Lower leg skin (tissue), 4 donors: Measurements from ENCODE around the gene RNASE8. TPM values are rescaled to one million over a fixed set of nuclear protein-coding genes. Genes with fewer than 3 reads are reported as not detected.

Experiments
- DNase-seq, 2 donors: peaks; one replicate each; pipeline ENCODE4 v3.0.0-alpha.2; 2019; ENCODE audit warnings: low spot score in 2 of 2
- H3K4me3 ChIP-seq: fragments of 200-600 bp; sonication (generic); 2 replicates; pipeline ENCODE4 v1.5.1; 2017; ENCODE audit warnings: mild to moderate bottlenecking, low read depth; ENCODE audit not compliant: poor library complexity, severe bottlenecking
- CTCF ChIP-seq, 3 donors: fragments of 450-650 bp; IDR thresholded peaks; one replicate each; pipeline ENCODE4 v1.5.1; 2016; ENCODE audit warnings: antibody characterized with exemption in 3 of 3, mild to moderate bottlenecking in 3 of 3, moderate library complexity in 2 of 3
- POLR2A ChIP-seq, 2 donors: fragments of 450-650 bp; IDR thresholded peaks; one replicate each; pipeline ENCODE4 v1.6.1; 2016 to 2017; ENCODE audit warnings: antibody characterized with exemption in 2 of 2, mild to moderate bottlenecking in 1 of 2, moderate library complexity in 1 of 2
- WGBS, 2 donors: methylation state at CpG; one replicate each; pipeline ENCODE4 v1.1.5; 2018; 5-methylcytosine and 5-hydroxymethylcytosine counted together
- intact Hi-C: fragments of 100-400 bp; cut with DNase I; formaldehyde crosslinking; loops from one replicate; pipeline ENCODE4 v1.15.0; 2023; ENCODE audit warnings: low total_unique reads
- total RNA-seq, 4 donors: library from RNA; depleted of rRNA; stranded (reverse); fragments of >200 nt; gene quantifications; one replicate each; pipeline ENCODE4 v1.1.0, GENCODE V29; 2016

Gene RNASE8
- total RNA-seq, 4 donors from 2014 or later: not detected

GRCh38 chr14:21032326-21033132 is 25.1 kb upstream of the RNASE8 start:
- 79 to 80% methylated on average over 5 of the region's 5 CpGs for WGBS, 2 donors
- intact Hi-C loops: no loop called here
- H3K4me3 ChIP-seq: no peak overlapping the region
- DNase-seq: peak in 1 of 2 donors; percentile 75
- TF ChIP-seq CTCF (IDR thresholded peaks at IDR 0.05) (no peak), POLR2A (IDR thresholded peaks at IDR 0.05) (no peak)

GRCh38 chr14:21033133-21033698 is 24.4 kb upstream of the RNASE8 start:
- WGBS, 2 donors: 91 to 92% methylated on average over 4 of the region's 4 CpGs
- DNase-seq: peak in 1 of 2 donors; percentile 65
- TF ChIP-seq POLR2A (IDR thresholded peaks at IDR 0.05) (no peak), CTCF (IDR thresholded peaks at IDR 0.05) (no peak)
- intact Hi-C loops: no loop called here
- H3K4me3 ChIP-seq: no peak overlapping the region

- no peak within 1 kb of the TSS for H3K4me3 ChIP-seq
- intact Hi-C loops: no loop called here
- 72 to 84% methylated on average over 5 of the region's 5 CpGs for whole genome bisulfite sequencing, 2 donors
- TF ChIP-seq CTCF (IDR thresholded peaks at IDR 0.05): no peak
- no peak for TF ChIP-seq POLR2A (IDR thresholded peaks at IDR 0.05)
- DNase-seq: no peak
These were observed 22.9 kb upstream of the RNASE8 start, which contains the start of gene RNASE13 for GRCh38 chr14:21034707-21035106. TSS of gene RNASE13 (minus strand) at chr14:21034807. CDS start at chr14:21034288, 519 bp downstream.

- H3K4me3 ChIP-seq: no peak overlapping the region
- intact Hi-C loops: no loop called here
- WGBS, 2 donors: 81 to 86% methylated on average over 7 of the region's 7 CpGs
- TF ChIP-seq CTCF (IDR thresholded peaks at IDR 0.05) (no peak), POLR2A (IDR thresholded peaks at IDR 0.05) (no peak)
- peak in 1 of 2 donors; percentile 81 for DNase-seq
These were observed 20.9 kb upstream of the RNASE8 start for GRCh38 chr14:21036751-21037150.

GRCh38 chr14:21037156-21037555 is 20.5 kb upstream of the RNASE8 start:
- no peak overlapping the region for H3K4me3 ChIP-seq
- no peak for DNase-seq
- intact Hi-C loops: no loop called here
- WGBS, 2 donors: 78 to 80% methylated on average over 3 of the region's 3 CpGs
- TF ChIP-seq POLR2A (IDR thresholded peaks at IDR 0.05) (no peak), CTCF (IDR thresholded peaks at IDR 0.05) (no peak)
